ENCODE results near the gene STK40. TPM values are rescaled to one million over a fixed set of nuclear protein-coding genes. Genes with fewer than 3 reads are reported as not detected.

Gene STK40
- total RNA-seq, 4 donors from 2014 or later = 109 to 263 (median 211) TPM

- in situ Hi-C loops (cut with MboI; ENCODE audit: low sequenced_read_pairs in 4 of 4) (no loop called here), intact Hi-C loops (cut with DNase I; ENCODE audit: low total_unique reads) (no loop called here)
- H3K4me1 ChIP-seq = peaks cover 57 to 74% of the 10 kb centered on the region in 2 donors
- H3K27ac ChIP-seq = peak overlapping the region; percentile 1 to 46 (median 25)
- DNase-seq (no peak), ATAC-seq (no peak)
- no peaks in the 10 kb centered on the region for H3K36me3 ChIP-seq
- H3K9me3 ChIP-seq = no peaks in the 10 kb centered on the region
- H3K4me3 ChIP-seq = no peak overlapping the region
- TF ChIP-seq CTCF (IDR thresholded peaks at IDR 0.05 in 4 of 5, conservative IDR thresholded peaks at IDR 0.05 in 1 of 5) = no peak
- no peak for TF ChIP-seq POLR2A (IDR thresholded peaks at IDR 0.05)
- no peaks in the 10 kb centered on the region for H3K27me3 ChIP-seq
Observed at GRCh38 chr1:36377791-36378492, 7.8 kb downstream of the STK40 start.

- peaks cover 48 to 76% of the 10 kb centered on the region in 2 donors for H3K4me1 ChIP-seq
- DNase-seq = no peak
- in situ Hi-C loops (cut with MboI; ENCODE audit: low sequenced_read_pairs in 4 of 4) (no loop called here), intact Hi-C loops (cut with DNase I; ENCODE audit: low total_unique reads) (no loop called here)
- no peak for ATAC-seq
- H3K9me3 ChIP-seq = no peaks in the 10 kb centered on the region
- TF ChIP-seq POLR2A (IDR thresholded peaks at IDR 0.05) = no peak
- TF ChIP-seq CTCF (IDR thresholded peaks at IDR 0.05 in 4 of 5, conservative IDR thresholded peaks at IDR 0.05 in 1 of 5) = no peak
- no peaks in the 10 kb centered on the region for H3K36me3 ChIP-seq
- H3K27me3 ChIP-seq = no peaks in the 10 kb centered on the region
- H3K27ac ChIP-seq = peak overlapping the region; percentile 86 to 97 (median 92)
- no peak overlapping the region for H3K4me3 ChIP-seq
Observed at GRCh38 chr1:36372617-36373016, 13.1 kb downstream of the STK40 start.

GRCh38 chr1:36369061-36369861 lies 16.5 kb downstream of the STK40 start:
- TF ChIP-seq POLR2A (IDR thresholded peaks at IDR 0.05) = no peak
- TF ChIP-seq CTCF (IDR thresholded peaks at IDR 0.05 in 4 of 5, conservative IDR thresholded peaks at IDR 0.05 in 1 of 5) = peak; percentile 85 to 95 (median 93)
- intact Hi-C loops (cut with DNase I; ENCODE audit: low total_unique reads) (loop anchor here (1.0 to 2.0 kb wide), 2 partner anchors 27 to 52 kb away; no protein-coding TSS in a partner anchor), in situ Hi-C loops (cut with MboI; ENCODE audit: low sequenced_read_pairs in 4 of 4) (no loop called here)
- ATAC-seq = peak; percentile 13 to 32
- Histone ChIP-seq H3K9me3 (no peaks in the 10 kb centered on the region), H3K4me3 (no peak overlapping the region), H3K27ac (peak overlapping the region in 2 of 4 donors; percentile 28 to 31), H3K27me3 (no peaks in the 10 kb centered on the region), H3K4me1 (peaks cover 47 to 68% of the 10 kb centered on the region in 2 donors), H3K36me3 (no peaks in the 10 kb centered on the region)
- DNase-seq = peak; percentile 20 to 63

GRCh38 chr1:36367798-36368197 lies 17.9 kb downstream of the STK40 start:
- in situ Hi-C loops (cut with MboI; ENCODE audit: low sequenced_read_pairs in 4 of 4) = no loop called here
- no peak for TF ChIP-seq CTCF (IDR thresholded peaks at IDR 0.05 in 4 of 5, conservative IDR thresholded peaks at IDR 0.05 in 1 of 5)
- TF ChIP-seq POLR2A (IDR thresholded peaks at IDR 0.05) = no peak
- intact Hi-C loops (cut with DNase I; ENCODE audit: low total_unique reads) = loop anchor here (2.0 kb wide), 1 partner anchor 53 kb away; no protein-coding TSS in a partner anchor

More at GRCh38 chr1:36367798-36368197, 17.9 kb downstream of the STK40 start:
- Histone ChIP-seq H3K27me3 (no peaks in the 10 kb centered on the region), H3K9me3 (no peaks in the 10 kb centered on the region), H3K4me1 (peaks cover 32 to 53% of the 10 kb centered on the region in 2 donors), H3K27ac (no peak overlapping the region), H3K4me3 (no peak overlapping the region), H3K36me3 (peaks cover 0 to 3% of the 10 kb centered on the region in 2 donors)
- ATAC-seq (no peak), DNase-seq (no peak)
